NCI-H526 treated with DMSO at 0.1 percent for 48 hours (cell line): ENCODE results near the gene GSG1L.

ENCODE experiments used
- DNase-seq: peaks from one replicate; lab custom pipeline; 2025; lab: John Stamatoyannopoulos, UW

The GSG1L gene

GRCh38 chr16:28062847-28063521 lies 530 bp downstream of the GSG1L start:
- no peak for DNase-seq

DNA sequence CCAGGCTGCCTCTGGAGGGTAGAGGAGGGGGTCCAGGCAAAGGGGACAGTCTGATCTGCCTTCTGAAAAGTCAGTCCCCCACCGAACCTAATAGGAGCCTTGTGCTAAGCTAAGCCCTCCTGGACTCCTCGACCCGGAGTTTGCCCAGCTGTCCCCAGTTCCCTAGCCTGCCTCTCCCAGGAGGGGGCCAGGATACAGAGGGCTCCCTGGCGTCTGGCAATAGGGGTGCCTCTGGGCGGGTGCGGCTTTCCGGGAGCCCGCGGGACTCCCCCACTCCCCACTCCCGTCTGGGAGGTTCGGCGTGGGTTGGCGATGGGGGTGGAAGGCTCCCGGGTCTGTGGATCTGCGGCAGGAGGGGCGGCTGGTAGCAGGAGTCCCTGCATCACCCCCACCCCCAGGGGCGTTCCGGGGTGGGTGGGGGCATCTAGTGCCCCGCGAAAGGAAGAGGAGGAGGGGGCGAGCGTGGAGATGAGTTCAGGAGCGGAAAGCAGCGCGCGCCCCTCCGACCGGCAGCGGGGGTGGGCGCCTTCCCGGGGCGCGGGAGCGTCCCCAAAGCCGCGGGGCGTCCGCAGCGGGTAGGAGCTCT lies 1.2 kb downstream of the GSG1L start:
- no peak for DNase-seq

DNA sequence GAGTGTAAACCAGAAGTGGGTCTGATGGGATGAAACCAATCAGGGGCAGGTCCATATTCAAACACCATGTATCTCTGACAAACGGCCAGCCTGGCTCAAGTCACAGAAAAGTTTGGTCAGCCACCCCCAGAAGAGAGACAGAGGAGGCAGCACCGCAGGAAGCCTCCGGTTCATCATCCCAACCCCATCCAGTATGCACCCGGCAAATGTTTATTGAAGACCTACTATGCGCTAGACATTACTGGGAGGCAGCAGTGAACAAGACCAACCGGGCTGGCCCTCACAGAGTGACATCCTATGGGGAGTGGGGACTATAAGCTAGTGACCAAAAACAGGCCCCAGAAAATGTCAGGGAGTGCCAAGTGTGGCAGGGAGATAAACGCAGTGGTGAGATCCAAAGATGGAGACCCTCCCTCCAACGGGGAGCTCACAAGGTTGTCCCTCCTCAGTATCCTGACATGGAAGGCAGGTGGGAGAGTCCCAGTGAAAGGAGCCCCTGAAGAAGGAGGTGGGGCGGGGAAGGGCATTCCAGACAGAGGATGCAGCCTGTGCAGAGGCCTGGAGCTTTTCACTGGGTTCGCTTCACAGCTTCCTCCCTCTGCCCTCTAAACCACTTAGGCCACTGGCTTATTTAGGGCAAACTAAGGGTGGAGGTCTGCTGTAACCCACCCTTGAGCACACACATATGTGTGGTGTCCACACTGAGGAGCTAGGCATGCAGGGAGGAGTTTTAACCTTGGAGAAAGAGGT lies 2.0 kb downstream of the GSG1L start:
- no peak for DNase-seq

GRCh38 chr16:28059841-28060575 lies 3.5 kb downstream of the GSG1L start:
- DNase-seq: no peak

DNA sequence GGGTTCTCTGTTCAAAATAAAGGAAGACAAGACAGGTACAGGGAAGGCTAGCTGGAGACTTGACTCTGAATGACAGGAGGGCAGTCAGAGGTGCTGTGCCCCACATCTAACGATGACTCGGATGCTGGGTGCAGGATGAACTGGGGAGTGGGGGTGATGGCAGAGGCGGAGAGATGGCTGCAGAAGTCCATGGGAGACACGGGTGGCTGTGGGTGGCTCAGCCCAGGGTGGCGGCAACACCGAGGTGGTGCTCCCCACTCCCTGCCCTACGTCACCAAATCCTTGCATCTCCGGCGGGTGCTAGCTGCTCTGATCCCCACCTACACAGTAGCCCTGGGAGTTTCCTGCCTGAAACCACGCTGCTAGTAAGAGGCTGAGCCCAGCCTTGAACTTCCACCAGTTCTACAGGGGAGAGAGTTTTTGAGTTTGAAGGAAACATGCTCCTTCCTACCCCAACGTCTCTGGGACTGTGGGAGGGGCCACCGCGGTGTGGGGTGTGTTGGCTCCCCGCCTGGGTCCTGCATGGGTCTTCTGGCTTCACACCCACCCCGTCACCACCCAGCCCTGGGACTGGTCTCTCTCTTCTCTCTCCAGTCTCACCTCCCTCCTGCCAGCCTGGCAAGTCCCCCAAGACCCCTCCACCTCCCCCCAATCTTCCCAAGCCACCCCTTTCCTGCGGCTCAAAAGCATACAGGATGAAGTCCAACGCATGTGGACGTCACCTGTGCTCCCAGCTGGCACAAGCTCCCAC lies 4.5 kb downstream of the GSG1L start:
- DNase-seq: no peak

GRCh38 chr16:28057949-28058348 lies 5.6 kb downstream of the GSG1L start:
- DNase-seq: no peak

GRCh38 chr16:28053461-28053860 lies 10.1 kb downstream of the GSG1L start:
- no peak for DNase-seq

DNA sequence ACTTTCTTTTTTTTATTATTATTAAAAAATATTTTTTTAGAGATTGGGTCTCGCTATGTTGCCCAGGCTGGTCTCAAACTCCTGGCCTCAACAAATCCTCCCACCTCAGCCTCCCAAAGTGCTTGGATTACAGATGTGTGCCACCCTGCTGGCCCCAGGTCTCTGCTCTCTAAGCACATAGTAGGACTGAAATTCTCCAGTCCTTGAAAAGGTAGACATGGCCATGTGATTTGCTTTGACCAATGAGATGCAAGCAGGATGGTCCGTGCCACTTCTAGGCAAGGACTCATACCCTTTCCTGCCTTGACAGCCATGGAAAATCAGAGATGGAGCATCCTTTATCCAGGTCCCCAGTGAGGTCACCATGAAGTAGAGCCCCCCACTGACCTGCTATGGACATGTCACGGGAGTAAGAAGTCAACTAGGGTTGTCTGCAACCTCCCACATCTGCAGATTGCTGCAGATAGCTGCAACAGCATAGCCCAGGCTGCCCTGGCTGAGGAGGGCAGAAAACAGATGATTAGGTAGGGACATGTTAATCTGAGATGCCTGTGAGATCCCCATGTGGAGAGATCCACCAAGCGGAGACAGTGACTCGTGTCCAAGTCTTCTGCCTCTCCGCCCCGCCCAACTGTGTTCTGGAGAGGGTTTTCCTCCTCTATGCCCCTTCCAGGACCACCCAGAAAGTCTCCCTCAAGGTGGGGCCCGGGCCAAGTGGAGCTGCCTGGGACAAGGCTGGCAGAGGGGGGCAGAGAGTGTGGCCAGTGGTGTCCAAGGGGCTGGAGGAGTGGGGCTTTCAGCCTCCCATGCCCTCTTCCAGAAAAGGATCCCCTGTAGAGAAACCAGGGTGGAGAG lies 11.0 kb downstream of the GSG1L start:
- no peak for DNase-seq

DNA sequence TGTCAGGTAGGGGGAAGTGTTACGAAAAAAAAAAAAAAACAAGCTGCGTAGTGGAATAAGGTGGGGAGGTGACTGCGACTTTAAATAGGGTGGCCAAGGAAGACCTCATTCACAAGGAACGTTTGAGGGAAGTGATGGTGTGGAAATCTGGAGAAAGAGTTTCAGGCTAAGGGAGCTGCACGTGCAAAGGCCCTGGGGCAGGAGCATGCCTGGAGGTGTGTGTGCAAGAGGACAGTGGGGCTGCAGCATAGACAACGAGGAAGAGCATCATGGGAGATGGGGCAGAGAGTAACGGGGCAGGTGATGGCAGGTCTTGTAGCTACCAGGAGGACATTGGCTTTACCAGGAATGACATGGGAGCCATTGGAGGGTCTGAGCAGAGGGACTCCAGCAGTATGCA lies 12.0 kb downstream of the GSG1L start:
- DNase-seq: no peak

- DNase-seq: no peak
Observed at GRCh38 chr16:28042811-28043210, 20.7 kb downstream of the GSG1L start.

GRCh38 chr16:28041615-28042014 lies 21.9 kb downstream of the GSG1L start:
- DNase-seq: no peak

- no peak for DNase-seq
Observed at GRCh38 chr16:28040039-28040438, 23.5 kb downstream of the GSG1L start.

GRCh38 chr16:28039493-28039892 lies 24.0 kb downstream of the GSG1L start:
- no peak for DNase-seq

DNA sequence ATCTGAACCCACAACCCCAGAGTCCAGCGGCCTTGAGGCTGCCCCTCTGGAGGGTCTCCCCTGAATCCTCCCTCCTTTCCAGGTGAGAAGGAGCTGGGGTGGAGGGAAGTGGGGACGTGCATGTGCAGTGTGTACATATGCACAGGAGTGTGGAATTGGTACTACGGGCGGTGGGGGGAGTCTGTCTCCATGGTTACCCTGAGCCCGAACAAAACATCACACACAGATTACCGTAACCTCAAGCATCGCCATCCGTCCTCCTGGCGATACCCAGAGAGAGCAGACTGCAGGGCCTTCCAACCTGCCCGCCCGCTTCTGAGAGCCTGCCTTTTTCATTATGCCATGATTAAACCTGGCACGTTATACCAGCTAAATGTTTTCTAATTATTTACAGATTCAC lies 25.1 kb downstream of the GSG1L start:
- no peak for DNase-seq

DNA sequence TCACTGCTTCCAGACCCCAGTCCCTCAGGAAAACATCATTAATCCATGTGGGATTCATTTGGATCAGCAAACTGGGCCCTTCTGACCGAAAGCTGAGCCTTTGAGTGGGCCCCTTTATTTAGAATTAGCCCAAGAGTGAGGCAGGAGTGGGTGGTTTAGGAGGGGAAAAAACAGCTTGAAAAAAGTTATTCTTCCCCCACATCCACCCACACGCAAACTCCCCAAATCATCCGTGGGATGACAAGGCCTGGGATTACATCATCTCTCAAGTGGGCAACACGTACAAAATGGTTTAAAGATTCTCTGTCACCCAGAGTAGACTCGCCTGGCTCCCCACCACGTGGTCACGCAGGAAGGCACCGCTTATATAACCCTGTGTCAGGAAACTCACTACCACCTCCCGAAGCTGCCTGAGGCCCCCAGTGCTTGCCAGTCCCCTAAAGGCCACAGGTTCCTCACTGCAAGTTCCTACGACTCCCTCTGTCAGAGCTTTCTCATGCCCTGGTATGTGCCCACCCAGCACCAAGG lies 27.6 kb downstream of the GSG1L start:
- no peak for DNase-seq

- no peak for DNase-seq
Observed at GRCh38 chr16:28033870-28034269, 29.6 kb downstream of the GSG1L start.

DNA sequence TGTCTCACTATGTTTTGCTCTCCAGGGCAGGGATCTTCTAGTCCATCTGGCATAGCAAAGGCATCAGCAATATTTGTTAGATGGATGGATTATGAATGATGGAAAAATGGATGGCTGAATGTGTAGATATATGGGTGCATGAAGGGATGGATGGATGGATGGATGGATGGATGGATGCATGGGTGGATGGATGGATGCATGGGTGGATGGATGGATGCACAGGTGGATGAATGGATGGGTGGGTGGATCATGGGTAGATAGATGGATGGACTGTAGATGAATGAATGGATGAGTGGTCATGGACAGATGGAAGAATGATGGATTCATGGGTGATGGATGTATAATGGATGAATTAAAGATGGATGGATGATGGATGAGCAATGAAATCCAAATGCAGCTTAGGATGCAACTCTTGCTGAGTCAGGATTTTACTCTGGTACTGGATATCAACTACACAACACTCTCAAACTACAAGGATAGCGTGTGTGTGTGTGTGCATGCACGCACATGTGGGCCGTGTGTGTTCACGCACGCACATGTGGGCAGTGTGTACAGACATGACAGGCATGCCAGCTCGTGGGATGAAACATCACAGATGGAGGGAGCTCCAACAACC lies 34.0 kb downstream of the GSG1L start:
- no peak for DNase-seq

- no peak for DNase-seq
Observed at GRCh38 chr16:28027055-28027454, 36.5 kb downstream of the GSG1L start.

- no peak for DNase-seq
Observed at GRCh38 chr16:28025631-28026030, 37.9 kb downstream of the GSG1L start.

- no peak for DNase-seq
Observed at GRCh38 chr16:28019218-28019617, 44.3 kb downstream of the GSG1L start.
